NCI-H2196 (cell line): ENCODE measurements around the gene PARP12.
A peak's percentile ranks its signal among the peaks of the same experiment; 100 is the strongest.

Source experiments
- DNase-seq: peaks from one replicate; lab custom pipeline; 2025; ENCODE audit not compliant: unreplicated experiment; lab: John Stamatoyannopoulos, UW

PARP12 gene

GRCh38 chr7:140036224-140036962 lies 26.4 kb downstream of the PARP12 start:
- DNase-seq = no peak

GRCh38 chr7:140035400-140036223 lies 27.1 kb downstream of the PARP12 start:
- DNase-seq = no peak

GRCh38 chr7:140034421-140034820 lies 28.3 kb downstream of the PARP12 start:
- DNase-seq = no peak

- DNase-seq = no peak
Observed at GRCh38 chr7:140033779-140034363, 28.9 kb downstream of the PARP12 start.

GRCh38 chr7:140033036-140033435 lies 29.7 kb downstream of the PARP12 start:
- DNase-seq = no peak

GRCh38 chr7:140031364-140031763 lies 31.4 kb downstream of the PARP12 start:
- no peak for DNase-seq

- DNase-seq = no peak
Observed at GRCh38 chr7:140029072-140029471, 33.7 kb downstream of the PARP12 start.

GRCh38 chr7:140028311-140028710 lies 34.4 kb downstream of the PARP12 start:
- DNase-seq = no peak

- no peak for DNase-seq
Observed at GRCh38 chr7:140027858-140028257, 34.9 kb downstream of the PARP12 start.

GRCh38 chr7:140026935-140027334 lies 35.8 kb downstream of the PARP12 start:
- DNase-seq = no peak

- DNase-seq = no peak
Observed at GRCh38 chr7:140025814-140026433, 36.8 kb downstream of the PARP12 start.

GRCh38 chr7:140025241-140025640 lies 37.5 kb downstream of the PARP12 start:
- no peak for DNase-seq

- DNase-seq = no peak
Observed at GRCh38 chr7:140024585-140024984, 38.2 kb downstream of the PARP12 start.

- no peak for DNase-seq
Observed at GRCh38 chr7:140023728-140024127, 39.0 kb downstream of the PARP12 start.

GRCh38 chr7:140022582-140023211 lies 40.1 kb downstream of the PARP12 start:
- DNase-seq = peak; percentile 36

GRCh38 chr7:140021603-140022002 lies 41.1 kb downstream of the PARP12 start:
- no peak for DNase-seq

- DNase-seq = no peak
Observed at GRCh38 chr7:140019606-140020005, 43.1 kb downstream of the PARP12 start.

GRCh38 chr7:140019172-140019571 lies 43.6 kb downstream of the PARP12 start:
- no peak for DNase-seq

- no peak for DNase-seq
Observed at GRCh38 chr7:140018125-140019043, 44.4 kb downstream of the PARP12 start.

- DNase-seq = no peak
Observed at GRCh38 chr7:140017543-140017942, 45.2 kb downstream of the PARP12 start.
